Measurements from ENCODE around the gene ZMYM4. TPM values are rescaled to one million over a fixed set of nuclear protein-coding genes. Genes with fewer than 3 reads are reported as not detected.
A peak's percentile ranks its signal among the peaks of the same experiment; 100 is the strongest.

ZMYM4 gene
- total RNA-seq, 1 donor from 2014 or later: 95.8 TPM

DNA sequence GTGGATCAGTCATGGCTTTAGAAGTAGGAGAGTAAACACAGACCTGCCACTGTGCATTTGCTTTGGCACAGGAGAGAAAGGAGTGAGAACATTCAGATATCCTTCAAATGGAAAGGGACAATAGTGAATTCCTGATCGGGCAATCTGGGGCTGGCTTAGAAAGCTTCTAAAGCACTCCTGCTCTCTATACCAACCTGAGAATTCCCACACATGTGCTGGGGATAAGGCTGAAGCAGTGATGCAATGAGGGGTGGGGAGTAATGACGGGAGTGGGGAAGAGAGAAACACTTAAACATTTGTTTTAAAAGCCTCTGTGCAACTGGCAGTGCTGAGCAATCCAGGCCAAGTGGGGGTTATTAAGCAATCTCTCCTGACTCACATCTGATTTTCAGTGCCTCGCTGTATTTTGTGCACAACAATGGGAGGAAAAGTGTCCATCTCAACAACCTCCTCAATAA lies 179.9 kb downstream of the ZMYM4 start:
- Mint-ChIP-seq H3K27me3 (no peaks in the 10 kb centered on the region), H3K27ac (no peak overlapping the region), H3K9me3 (ENCODE audit: low read depth) (no peaks in the 10 kb centered on the region), H3K36me3 (ENCODE audit: insufficient read depth) (peaks cover 7% of the 10 kb centered on the region), H3K4me1 (ENCODE audit: low read depth) (peaks cover 6% of the 10 kb centered on the region), H3K4me3 (ENCODE audit: low read depth) (no peak overlapping the region)
- no peak for DNase-seq (ENCODE audit: low spot score, unreplicated experiment)
- TF ChIP-seq, protein P1, sequence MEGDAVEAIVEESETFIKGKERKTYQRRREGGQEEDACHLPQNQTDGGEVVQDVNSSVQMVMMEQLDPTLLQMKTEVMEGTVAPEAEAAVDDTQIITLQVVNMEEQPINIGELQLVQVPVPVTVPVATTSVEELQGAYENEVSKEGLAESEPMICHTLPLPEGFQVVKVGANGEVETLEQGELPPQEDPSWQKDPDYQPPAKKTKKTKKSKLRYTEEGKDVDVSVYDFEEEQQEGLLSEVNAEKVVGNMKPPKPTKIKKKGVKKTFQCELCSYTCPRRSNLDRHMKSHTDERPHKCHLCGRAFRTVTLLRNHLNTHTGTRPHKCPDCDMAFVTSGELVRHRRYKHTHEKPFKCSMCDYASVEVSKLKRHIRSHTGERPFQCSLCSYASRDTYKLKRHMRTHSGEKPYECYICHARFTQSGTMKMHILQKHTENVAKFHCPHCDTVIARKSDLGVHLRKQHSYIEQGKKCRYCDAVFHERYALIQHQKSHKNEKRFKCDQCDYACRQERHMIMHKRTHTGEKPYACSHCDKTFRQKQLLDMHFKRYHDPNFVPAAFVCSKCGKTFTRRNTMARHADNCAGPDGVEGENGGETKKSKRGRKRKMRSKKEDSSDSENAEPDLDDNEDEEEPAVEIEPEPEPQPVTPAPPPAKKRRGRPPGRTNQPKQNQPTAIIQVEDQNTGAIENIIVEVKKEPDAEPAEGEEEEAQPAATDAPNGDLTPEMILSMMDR (IDR thresholded peaks at IDR 0.05; ENCODE audit: unreplicated experiment): no peak

DNA sequence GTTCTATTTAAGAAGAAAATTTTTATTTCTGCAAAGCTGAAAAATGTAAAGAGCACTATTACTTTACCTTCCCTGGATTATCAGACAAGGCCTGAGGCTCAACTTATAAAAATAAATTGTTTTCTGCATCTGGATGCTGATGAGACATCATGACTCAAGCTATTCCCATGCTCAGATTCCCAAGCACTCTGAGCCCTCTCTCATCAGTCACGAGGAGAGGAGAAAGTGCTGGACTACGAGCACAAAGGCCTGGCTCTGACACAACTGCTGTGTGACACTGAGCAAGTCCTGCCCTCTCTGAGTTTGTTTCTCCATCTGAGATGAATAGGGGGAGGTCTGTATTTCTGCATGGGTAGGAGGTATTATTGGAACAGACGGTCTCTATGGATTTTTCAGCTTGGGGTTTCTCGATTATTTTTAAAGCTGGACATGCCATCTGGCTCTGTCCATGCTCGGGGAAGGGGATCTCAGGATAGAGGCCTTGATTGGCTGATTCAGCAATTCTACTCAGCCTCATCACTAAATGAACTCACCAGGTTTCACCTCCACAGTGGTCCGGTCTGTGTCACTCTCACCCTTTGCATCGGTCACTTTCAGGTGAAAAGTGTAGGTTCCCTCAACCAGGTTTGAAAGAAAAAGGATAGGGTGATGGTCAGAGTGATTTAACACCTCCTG lies 181.0 kb downstream of the ZMYM4 start:
- peaks cover 3% of the 10 kb centered on the region for H3K4me1 Mint-ChIP-seq (ENCODE audit: low read depth)
- no peak overlapping the region for H3K4me3 Mint-ChIP-seq (ENCODE audit: low read depth)
- no peak overlapping the region for H3K27ac Mint-ChIP-seq
- peaks cover 7% of the 10 kb centered on the region for H3K36me3 Mint-ChIP-seq (ENCODE audit: insufficient read depth)
- TF ChIP-seq, protein P1 (IDR thresholded peaks at IDR 0.05; ENCODE audit: unreplicated experiment): no peak
- no peaks in the 10 kb centered on the region for H3K27me3 Mint-ChIP-seq
- no peak for DNase-seq (ENCODE audit: low spot score, unreplicated experiment)
- H3K9me3 Mint-ChIP-seq (ENCODE audit: low read depth): no peaks in the 10 kb centered on the region

GRCh38 chr1:35451125-35451528 lies 182.6 kb downstream of the ZMYM4 start:
- TF ChIP-seq, protein P1 (IDR thresholded peaks at IDR 0.05; ENCODE audit: unreplicated experiment): peak; percentile 88
- DNase-seq (ENCODE audit: low spot score, unreplicated experiment): peak; percentile 64
- Mint-ChIP-seq H3K4me3 (ENCODE audit: low read depth) (no peak overlapping the region), H3K27ac (no peak overlapping the region), H3K36me3 (ENCODE audit: insufficient read depth) (peaks cover 9% of the 10 kb centered on the region), H3K27me3 (no peaks in the 10 kb centered on the region), H3K9me3 (ENCODE audit: low read depth) (no peaks in the 10 kb centered on the region), H3K4me1 (ENCODE audit: low read depth) (peaks cover 3% of the 10 kb centered on the region)

DNA sequence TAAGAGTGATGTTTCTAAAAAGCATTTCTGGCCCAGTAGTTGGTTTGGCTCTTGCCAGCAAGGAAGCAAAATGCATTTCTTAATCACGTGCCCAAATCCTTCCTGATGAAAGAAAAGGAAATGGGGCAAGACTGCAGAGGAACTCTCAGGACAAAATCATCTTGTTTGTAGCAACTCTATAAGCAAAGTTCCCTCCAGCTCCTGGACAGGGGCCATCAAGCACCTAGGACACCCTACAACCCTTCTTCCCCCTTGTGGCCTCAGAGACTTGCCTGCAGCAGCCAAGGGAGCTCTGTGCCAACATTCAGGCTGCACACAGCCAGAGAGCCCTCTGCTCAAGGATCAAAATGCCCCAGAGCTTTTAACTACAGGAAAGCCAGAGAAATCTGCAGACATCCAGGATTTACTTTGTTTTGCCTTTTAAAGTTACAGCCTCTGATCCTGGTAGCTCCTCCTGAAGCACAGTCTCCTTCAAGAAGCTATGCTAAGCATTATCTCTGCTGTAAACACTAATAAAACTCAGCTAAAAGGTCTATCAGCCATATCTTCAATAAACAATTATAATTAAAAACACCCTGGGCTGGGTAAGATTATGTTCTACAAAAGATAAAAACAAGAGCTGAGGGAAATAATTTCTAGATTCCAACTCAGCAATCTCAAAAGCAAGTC lies 183.7 kb downstream of the ZMYM4 start:
- no peak for DNase-seq (ENCODE audit: low spot score, unreplicated experiment)
- H3K27ac Mint-ChIP-seq: no peak overlapping the region
- TF ChIP-seq, protein P1 (IDR thresholded peaks at IDR 0.05; ENCODE audit: unreplicated experiment): no peak
- H3K9me3 Mint-ChIP-seq (ENCODE audit: low read depth): no peaks in the 10 kb centered on the region
- H3K4me1 Mint-ChIP-seq (ENCODE audit: low read depth): peaks cover 3% of the 10 kb centered on the region
- no peaks in the 10 kb centered on the region for H3K27me3 Mint-ChIP-seq
- peaks cover 10% of the 10 kb centered on the region for H3K36me3 Mint-ChIP-seq (ENCODE audit: insufficient read depth)
- H3K4me3 Mint-ChIP-seq (ENCODE audit: low read depth): no peak overlapping the region

DNA sequence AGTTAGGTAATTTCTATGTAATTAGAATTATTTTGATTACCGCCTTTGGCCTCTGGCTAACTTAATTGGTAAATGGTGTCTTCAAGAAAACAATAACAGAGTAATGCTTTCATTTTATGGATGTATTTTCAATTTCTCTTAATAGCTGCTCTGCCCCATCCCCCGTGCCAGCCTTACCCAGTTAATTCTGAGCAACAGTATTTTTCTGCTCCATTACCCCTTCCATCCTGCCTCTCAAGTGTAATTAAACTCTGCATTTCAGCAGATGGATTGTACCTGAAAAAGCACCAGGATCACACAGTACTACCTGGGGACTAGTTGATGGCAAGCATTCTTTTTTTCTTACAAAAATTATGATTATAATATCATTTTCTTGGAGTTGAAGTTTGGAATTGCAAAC lies 184.5 kb downstream of the ZMYM4 start:
- Mint-ChIP-seq H3K27me3 (no peaks in the 10 kb centered on the region), H3K4me3 (ENCODE audit: low read depth) (no peak overlapping the region), H3K36me3 (ENCODE audit: insufficient read depth) (peaks cover 8% of the 10 kb centered on the region), H3K27ac (no peak overlapping the region), H3K9me3 (ENCODE audit: low read depth) (no peaks in the 10 kb centered on the region), H3K4me1 (ENCODE audit: low read depth) (peaks cover 3% of the 10 kb centered on the region)
- no peak for DNase-seq (ENCODE audit: low spot score, unreplicated experiment)
- TF ChIP-seq, protein P1 (IDR thresholded peaks at IDR 0.05; ENCODE audit: unreplicated experiment): no peak
